NCI-H2107 (cell line): Measurements from ENCODE around the gene ADCY4.

ENCODE experiments used
- DNase-seq: peaks from one replicate; lab custom pipeline; 2025; lab: John Stamatoyannopoulos, UW

The ADCY4 gene

DNA sequence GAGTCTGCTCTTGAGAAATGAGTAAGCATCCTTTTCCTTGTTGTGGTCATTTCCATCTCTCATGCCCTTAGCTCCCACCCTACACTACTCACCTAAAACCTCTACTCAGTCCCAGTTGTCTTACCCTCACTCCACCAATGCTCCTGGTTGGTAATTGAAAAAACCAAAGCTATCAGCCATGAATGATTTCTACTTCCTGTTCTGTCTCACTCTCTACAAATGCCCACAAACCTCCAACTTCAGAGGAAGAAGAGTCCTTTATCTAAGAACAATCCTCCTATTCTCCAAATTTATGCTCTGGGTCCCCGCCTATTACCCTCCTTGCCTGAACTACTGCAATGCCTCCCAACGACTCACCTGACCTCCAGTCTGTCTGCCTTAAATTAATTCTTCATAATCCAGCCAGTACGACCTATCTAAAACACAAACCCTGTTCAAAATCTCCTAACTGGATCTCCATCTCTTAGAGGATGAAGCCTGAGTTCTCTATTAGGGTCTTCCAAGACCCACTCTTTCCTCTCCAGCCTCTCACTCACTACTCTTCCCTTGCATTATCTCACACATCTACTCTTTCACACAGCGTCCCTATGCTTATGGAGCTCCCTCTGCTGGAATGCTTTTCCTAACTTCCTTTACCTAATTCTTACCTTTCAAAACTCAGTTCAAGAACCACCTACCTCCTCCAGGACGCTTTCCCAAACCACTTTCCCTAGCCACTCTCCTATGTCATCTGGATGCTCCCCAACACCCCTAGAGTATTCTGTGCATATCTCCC lies 37.5 kb downstream of the ADCY4 start:
- no peak for DNase-seq

DNA sequence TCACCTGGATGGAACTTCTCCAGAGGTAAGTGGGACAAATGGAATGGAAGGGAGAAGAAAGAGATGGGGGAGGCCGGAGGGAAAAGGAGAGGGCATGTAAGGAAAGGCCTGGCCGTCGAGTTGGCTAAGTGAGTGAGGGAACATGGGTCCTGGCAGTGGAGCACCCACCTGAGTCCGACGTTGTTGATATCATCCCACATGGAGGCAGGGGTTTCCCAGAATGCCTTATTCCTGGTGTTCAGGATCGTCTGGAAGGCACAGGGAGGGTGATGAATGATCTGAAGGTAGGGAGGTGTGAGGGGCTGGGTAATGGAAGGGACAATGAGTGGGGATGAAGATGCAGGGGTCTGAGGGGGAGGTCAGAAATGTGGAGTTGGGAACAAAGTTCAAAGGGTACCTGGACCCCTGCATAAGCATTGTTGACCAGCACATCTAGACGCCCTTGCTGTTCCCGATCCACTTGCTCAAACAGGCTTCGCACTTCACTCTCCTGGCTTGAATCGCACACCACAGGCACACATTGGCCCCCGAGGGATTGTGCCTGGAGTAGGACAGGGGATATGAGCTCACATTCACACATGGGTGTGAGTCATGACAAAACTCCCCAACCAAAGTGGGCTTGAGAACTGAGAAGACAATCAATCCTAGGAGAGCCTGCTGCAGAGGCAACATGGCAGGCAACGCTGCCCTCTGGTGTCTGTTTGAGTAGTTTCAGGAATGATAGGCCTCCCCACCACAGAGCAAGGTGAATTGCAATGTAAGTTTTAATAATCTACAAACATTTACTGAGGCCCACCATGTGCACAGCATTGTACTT lies 38.3 kb downstream of the ADCY4 start:
- peak; percentile 47 for DNase-seq

DNA sequence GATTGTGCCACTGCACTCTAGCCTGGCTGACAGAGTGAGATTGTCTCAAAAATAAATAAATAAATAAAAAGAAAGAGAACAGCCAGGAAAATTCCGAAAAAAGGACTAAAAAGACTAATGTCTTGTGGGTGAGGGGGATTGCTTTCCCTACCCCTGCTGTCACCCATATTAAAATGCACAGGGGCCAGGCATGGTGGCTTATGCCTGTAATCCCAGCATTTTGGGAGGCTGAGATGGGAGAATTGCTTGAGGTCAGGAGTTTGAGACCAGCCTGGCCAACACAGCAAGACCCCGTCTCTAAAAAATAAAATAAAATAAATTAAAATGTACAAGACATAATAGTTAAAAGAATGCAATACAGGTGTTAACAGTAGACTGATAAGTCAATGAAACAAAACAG lies 41.3 kb downstream of the ADCY4 start:
- no peak for DNase-seq

DNA sequence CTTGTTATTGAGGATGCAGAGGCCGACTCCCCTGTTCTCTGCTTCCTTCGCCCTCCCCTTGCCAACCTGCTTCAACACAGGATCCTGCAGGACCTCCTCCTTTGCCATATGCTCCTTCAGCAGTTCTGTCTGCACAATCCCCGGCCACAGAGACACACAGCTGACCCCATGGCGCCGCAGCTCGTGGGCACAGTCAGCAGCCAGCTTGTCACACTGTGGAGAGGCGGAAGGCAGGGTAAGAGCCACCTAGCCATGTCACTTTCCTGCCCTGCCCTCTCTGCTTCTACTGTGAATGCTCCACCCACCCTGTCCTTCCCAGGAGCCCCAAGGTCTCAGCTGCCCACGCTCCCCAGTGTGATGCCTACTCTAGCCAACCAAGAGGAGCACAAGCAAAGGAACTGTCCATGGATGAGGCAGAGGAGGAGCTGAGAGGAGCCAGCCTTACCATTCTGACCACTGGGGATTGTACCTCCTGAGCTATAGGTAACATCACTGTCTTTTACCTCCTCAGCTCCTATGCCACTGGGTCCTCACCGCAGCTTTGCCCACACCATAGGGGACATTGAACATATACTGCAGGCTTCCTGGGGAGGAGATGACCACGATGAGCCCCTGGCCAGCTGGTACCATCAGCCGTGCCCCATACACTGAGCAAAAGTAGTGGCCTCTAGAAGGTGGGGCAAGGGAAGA lies 42.6 kb downstream of the ADCY4 start:
- DNase-seq = no peak

DNA sequence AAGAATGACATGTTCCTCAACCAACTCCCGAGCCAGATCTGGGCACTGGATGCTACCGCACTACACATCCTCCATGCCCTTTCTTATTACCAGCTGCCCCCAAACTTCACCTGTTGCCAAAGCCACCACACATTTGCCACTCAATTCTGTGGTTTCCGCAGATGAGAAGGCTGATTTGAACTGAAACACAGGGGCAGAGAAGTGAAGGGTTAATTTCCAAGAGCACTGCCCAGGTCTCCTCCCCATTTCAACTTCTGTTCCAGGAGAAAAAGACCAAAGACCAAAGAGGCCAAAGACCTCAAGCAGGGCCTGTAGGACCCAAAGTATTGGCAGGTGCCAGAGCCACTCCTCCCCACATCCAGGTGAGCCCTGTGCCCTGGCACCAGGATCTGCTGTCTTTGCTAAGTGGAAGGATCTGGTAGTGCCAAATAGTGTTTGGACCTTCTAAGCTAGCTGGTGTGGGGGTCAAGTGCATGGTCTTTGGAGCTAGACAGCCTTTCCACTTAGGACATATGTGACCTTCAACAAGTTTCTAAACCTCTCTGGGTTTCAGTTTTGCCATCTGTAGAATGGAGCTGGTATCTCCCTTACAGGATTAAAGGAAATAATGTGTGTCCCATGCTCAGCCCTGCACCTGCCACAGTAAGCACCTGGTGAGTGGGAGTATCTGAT lies 43.3 kb downstream of the ADCY4 start:
- no peak for DNase-seq

DNA sequence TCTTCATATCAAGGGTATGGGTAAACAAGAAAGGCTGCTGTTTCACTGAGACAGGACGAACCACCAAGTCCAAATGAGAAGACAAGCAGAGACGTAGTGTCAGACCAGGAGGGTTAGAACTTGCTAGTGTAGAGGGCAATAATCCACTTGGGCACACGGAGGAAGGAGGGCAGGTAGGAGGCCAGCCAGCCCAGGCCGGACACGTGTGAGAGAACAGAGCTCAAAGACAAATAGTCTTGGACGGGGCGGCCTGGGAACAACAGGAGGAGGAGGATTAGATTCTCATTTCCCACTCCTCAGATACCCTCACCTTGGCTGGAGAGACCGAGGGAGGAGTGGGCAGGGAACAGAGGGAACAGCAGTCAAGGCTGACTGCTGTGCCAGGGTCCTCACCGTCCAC lies 44.1 kb downstream of the ADCY4 start:
- no peak for DNase-seq

DNA sequence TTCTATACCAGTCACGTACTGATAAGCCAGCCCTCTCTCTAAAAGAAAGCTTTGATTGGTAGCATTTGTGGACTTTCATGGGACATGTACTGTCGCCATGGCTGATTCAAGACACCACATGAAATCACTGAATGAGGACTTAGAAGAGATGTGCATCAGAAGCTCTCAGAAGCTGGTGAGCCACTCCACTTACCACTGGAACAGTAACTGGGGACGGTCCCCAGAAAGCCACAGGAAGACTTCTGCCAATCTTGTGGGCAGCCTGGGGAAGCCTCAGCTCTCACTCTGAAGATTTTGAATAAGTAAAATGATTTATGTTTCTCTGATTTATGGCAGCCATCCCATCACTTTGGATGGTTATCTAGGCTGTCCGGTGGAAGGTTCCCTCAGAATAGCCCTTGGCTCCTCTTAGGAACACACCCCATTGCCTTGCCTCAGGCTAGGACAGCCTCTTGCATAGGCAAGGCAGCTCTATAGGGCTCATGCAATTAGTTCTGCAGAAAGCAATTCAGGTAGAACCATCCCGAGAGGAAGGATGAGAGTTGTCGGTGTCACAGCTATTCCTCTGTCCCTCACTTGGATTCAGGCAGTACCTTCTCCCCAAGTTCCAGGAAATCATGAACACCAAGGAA lies 45.1 kb downstream of the ADCY4 start:
- no peak for DNase-seq

DNA sequence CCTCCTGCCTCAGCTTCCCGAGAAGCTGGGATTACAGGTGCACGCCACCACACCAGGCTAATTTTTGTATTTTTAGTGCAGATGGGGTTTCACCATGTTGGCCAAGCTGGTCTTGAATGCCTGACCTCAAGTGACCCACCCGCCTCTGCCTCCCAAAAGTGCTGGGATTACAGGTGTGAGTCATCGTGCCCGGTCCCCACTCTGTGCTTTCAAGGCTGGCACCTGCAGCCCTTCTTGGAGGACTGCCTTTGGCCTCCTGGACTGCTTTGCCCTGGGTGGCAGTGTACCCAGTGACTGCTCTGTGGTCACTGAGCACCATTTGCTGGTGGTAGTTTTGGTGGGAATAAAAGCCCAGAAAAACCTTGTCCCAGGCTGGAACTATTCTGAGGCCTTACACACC lies 47.9 kb downstream of the ADCY4 start:
- no peak for DNase-seq

DNA sequence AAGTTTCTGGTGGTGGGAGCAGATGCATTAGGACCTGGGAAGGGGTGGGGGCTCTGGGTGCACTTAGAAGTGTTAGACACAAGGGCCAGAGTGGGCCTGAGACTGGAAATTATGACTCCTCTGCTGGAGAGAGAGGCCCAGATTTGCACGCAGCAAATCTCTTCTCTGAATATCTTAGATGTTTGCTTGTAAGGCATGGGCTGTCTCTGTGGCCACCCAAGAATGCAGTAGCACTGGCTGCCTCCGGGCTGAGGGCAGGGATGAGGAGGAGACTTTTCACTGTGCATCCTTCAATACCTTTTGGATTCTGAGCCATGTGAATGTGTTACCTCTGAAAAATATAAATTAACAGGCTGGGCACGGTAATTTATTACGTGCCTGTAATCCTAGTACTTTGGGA lies 49.5 kb downstream of the ADCY4 start:
- no peak for DNase-seq

DNA sequence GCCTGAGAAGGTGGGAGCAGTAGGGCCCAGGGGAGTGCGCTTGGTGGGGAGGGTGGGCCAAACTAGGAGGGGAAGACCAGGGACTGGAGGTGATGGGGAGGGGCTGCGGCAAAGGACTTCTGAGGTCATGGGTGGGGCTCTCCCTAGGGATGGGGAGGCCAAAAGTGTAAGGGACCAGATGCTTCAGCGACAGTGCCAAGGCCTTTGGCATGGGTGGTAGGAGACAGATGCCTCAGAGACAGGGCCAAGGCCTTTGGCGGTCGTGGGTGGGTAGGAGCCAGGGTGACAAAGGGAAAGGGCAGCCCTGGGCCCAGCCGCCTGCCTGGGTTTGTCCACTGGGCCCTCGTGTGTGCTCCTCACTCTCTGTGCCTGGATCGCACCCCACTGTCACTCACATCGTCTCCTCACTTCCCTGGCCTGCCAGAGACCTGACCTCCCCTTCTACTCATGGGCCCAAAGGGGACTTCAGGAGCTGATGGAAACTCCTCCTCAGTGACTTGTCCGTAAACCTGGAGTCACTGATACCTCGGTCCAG lies 50.3 kb downstream of the ADCY4 start:
- no peak for DNase-seq

DNA sequence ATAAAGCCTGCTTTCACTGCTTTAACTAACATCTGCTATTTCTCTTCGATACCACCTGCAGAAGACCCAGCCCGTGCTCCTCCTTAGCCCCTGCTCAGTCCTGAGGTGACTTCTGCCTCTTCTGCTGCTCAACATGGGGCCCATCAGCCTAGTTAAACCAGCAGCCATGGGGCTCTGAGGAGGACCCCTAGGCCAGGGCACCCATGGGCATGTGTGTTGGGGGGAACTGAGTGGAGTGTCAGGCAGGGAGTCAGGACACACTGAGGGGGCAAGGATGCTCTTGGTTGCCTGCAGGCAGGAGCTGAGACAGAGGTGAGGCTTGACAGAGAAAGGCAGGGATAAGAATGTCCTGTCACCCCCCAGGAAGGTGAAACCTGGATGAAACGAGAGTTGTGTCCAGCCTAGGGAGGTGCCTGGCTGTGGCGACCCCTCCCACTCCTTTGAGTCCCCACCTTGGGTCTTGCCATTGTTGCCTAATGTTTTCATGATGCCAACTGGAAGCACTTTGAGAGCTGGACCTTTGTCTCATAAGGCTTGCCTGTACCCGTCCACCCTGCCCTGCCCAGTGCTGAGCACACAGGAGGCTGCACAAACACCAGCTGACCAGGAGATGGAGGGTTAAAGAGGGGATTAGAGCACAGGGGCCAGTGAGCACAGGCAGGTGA lies 50.9 kb downstream of the ADCY4 start:
- no peak for DNase-seq

DNA sequence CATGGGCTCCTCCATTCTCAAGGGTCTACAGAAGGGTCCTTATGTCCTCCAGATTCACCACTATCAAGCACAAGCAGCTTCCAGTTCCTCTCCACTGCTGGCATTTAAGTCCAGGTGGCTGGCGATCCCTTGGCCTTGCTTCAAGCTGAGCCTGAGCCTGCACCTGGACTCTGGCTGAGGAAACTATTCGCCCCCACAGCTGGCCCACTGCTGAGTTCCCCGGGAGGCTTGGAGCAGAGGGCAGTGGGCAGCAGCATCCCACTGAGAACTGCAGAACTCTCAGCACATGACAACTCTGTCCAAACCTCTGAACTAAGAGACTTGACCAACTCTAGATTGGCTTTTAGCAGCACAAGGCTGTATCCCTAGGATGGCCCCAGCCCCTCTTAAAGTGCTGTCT lies 52.1 kb downstream of the ADCY4 start:
- no peak for DNase-seq

DNA sequence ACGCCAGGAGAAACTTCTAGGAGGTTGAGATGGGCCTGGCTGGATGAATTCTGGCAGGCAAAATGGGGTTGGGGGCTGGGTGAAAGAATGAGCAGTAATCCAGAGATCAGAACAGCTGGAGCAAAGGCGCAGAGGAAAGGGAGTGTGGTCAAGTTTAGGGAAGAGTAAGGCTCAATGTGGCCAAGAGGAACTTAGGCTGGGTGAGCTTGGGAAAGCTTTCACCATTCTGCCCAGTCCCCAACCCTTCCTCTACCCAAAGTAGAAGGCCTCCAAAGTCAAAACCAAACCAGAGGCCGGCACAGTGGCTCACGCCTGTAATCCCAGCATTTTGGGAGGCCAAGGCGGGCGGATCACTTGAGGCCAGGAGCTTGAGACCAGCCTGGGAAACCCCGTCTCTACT lies 53.2 kb downstream of the ADCY4 start:
- DNase-seq = no peak

DNA sequence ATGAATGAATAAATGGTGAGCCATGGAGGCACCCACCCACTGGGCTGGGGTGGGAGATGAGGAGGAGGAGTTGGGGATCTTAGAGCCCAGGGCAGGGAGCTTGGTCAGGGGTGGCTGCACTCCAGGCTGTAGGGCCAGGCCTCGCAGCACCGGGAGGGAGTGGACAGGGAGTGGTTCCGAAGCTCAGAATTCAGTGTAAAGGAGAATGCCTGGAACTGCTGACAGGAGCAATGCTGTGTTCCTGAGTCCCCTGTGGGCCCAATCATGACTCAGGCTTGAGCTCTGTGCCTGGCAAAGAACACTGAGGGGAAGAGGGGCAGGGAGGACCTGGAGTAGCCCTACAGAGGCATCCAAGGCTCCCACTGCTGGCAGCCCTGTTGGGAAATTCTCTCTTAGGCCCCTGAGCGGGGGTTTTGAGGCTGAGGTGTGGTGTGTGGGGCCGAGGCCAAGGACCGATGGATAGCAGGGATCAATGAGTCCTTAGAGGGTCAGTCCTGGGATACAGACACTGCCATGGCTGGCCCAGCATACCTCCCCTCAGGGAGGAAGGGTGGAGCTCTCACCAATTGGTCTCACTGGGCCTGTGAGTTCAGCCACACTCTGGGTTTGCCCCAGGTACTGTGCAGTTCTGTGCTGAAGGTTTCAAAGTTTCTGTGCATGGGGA lies 53.9 kb downstream of the ADCY4 start:
- no peak for DNase-seq

DNA sequence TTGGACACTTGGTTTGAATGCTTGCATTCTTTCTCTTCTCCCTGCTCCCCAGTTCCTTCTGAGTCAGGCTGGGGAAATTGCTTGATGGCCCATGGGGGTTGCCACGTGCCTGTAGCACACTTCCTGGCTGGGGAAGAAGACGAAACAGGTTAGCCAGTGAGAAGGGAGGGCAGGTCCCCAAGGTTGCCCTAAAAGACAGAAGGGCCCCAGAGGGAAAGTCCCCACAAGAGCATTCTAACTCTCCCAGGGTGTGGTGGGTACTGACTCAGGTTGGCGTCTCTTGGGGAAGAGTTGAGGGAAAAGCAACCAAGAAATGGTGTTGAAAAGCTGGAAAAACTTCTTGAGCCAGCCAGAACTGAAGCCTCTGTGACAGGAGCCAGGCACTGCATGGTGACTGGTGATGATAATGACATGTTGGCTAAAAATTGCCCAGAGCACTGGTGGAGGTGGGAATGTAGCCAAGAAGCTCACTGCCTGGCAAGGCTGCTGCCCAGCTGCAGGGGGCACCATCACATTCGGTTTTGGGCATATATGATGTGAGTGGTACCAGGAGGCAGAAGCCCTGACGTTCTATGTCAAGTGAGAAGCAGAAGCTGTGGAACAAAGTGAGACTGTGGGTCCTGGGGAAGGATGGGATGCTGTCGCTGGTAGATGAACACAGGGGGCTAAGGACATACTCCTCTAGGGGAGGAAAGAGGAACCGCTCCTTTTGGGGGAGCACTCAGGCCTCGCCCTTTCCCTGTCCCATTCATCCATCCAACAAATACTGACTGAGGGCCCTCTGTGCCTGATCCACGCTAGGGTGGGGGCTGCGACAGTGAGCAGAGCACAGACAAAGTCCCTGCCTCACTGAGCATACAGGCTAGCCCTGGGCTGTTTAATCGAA lies 55.3 kb downstream of the ADCY4 start:
- DNase-seq = no peak

DNA sequence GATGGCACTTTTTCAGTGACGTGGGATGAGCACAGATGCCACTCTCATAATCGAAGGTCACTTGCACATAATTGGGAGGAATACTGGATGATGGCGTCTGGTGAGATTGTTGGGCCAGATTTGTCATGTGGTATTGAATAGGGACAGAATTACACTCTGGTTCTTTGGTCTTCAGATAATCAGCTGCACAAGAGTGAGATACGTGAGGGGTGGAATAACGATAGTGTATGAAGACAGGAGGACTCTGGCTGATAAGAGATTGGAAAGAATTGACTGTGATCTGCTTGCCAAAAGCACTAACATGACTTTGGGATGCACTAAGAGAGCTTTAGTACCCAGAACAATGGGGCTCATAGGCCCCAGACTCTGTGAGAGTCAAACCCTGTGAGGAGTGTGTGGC lies 56.4 kb downstream of the ADCY4 start:
- no peak for DNase-seq

DNA sequence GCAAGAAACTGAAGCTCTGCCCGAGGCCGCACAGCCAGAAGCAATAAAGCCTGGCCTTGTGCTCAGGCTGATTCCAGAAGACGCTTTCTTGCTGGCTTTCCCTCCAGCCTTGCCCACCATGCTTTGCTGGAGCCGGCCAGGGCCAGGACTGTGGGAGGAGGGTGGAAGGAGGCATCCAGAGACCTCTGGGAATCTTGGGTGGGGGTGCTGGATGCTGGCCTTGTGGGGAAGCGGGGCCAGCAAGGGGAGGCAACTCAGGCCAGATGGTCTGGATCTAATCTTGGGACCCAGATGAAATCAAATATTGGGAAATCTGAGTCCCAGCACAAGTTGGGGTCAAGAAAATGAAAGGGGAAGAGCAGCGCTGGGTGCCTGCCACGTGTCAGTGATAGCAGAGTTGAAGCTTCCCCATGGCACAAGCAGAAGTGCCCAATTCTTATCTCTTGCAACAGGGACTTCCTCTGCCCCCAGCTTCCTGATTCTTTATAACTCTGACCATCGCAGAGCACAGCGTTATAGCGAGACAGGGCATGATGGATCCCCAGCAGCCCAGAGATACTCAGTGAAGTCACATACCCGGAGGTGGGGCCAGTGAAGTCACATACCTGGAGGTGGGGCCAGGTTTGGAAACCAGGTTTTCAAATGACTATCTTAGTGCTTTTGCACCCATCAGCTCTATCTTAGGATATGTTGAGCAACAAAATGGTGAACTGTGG lies 57.1 kb downstream of the ADCY4 start:
- DNase-seq = no peak

DNA sequence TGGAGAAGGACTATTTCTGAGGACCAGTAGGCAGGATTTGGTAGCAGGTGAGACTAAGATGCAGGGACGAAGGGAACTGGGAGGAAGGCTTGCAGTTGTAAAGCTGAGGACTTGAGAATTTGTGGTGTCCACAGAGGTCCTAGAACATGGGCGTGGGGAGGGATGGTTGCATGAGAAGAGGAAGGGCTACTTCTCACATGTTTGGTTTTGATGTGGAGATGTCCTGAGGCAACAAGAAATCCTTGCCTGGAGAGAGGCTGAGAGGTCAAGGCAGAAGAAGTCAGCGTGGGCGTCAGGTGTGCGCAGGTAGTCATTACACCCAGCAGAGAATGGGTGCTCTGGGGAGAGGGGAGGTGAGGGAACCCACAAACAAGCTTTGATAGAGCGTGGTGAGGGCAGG lies 57.8 kb downstream of the ADCY4 start:
- DNase-seq = no peak

DNA sequence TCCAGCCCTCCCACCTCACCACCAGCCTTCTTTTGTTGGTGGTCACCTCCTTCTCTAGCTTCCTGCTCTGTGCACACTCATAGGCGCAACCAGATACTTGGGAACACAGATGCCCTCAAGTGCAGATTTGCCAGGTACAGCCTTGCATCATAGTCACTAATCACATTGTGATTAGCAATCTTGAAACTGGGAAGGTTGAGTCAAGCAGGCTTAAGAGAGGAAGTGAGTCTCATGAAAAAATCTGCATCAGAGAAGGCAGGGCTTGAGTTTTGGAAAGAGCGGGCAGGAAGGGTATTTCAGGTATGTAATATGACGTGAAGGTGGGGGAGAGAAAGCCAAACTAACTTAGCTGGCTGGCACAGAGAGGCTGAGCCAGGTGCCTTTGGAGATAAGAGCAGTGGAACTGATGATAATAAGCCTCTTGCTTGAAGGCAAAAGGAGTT lies 60.7 kb downstream of the ADCY4 start:
- peak; percentile 43 for DNase-seq
